Endothelial cell (in vitro differentiated cells): ENCODE data around the gene PTK7. TPM values are rescaled to one million over a fixed set of nuclear protein-coding genes. Genes with fewer than 3 reads are reported as not detected.

ENCODE experiments used
- DNase-seq: peaks from one replicate; pipeline ENCODE4 v3.0.0; 2021; ENCODE audit warnings: low spot score
- H3K27ac Mint-ChIP-seq: one replicate; pipeline ENCODE4 v1.8.0; 2021; ENCODE audit warnings: mixed read lengths, inconsistent platforms; ENCODE audit not compliant: unreplicated experiment
- H3K27me3 Mint-ChIP-seq: one replicate; pipeline ENCODE4 v1.8.0; 2021; ENCODE audit warnings: mild to moderate bottlenecking, moderate library complexity, mixed read lengths, inconsistent platforms; ENCODE audit not compliant: unreplicated experiment
- H3K36me3 Mint-ChIP-seq: one replicate; pipeline ENCODE4 v1.8.0; 2021; ENCODE audit warnings: mild to moderate bottlenecking, low read depth, mixed read lengths, inconsistent platforms; ENCODE audit not compliant: unreplicated experiment
- H3K4me1 Mint-ChIP-seq: one replicate; pipeline ENCODE4 v1.8.0; 2021; ENCODE audit warnings: mild to moderate bottlenecking, mixed read lengths, inconsistent platforms; ENCODE audit not compliant: unreplicated experiment
- H3K4me3 Mint-ChIP-seq: one replicate; pipeline ENCODE4 v1.8.0; 2021; ENCODE audit warnings: mild to moderate bottlenecking, mixed read lengths, inconsistent platforms; ENCODE audit not compliant: unreplicated experiment
- H3K9me3 Mint-ChIP-seq: one replicate; pipeline ENCODE4 v1.8.0; 2021; ENCODE audit warnings: mixed read lengths, inconsistent platforms; ENCODE audit not compliant: unreplicated experiment
- CTCF ChIP-seq: fragments of 200-600 bp; sonication (generic); IDR thresholded peaks from one replicate; pipeline ENCODE4 v1.5.0; 2021; ENCODE audit warnings: antibody characterized with exemption; ENCODE audit not compliant: unreplicated experiment
- total RNA-seq: library from RNA; stranded (reverse); fragmentation: NEBNext Ultra II Directional; extraction: Animal tissue kit (Norgen Biotek cat#: 25700); gene quantifications from one replicate; pipeline ENCODE4 v1.2.1, GENCODE V29; 2021; ENCODE audit not compliant: unreplicated experiment

PTK7 gene
- total RNA-seq, 1 donor from 2014 or later = 208 TPM

GRCh38 chr6:43033496-43034189 lies 42.5 kb upstream of the PTK7 start:
- no peak for DNase-seq
- peak overlapping the region; percentile 53 for H3K4me3 Mint-ChIP-seq
- peak overlapping the region; percentile 16 for H3K27ac Mint-ChIP-seq
- H3K4me1 Mint-ChIP-seq = no peaks in the 10 kb centered on the region
- H3K9me3 Mint-ChIP-seq = no peaks in the 10 kb centered on the region
- no peak for TF ChIP-seq CTCF
- H3K36me3 Mint-ChIP-seq = peaks cover 37% of the 10 kb centered on the region
- H3K27me3 Mint-ChIP-seq = no peaks in the 10 kb centered on the region

- H3K36me3 Mint-ChIP-seq = peaks cover 38% of the 10 kb centered on the region
- no peak overlapping the region for H3K4me3 Mint-ChIP-seq
- no peaks in the 10 kb centered on the region for H3K4me1 Mint-ChIP-seq
- no peaks in the 10 kb centered on the region for H3K27me3 Mint-ChIP-seq
- no peak for TF ChIP-seq CTCF
- H3K27ac Mint-ChIP-seq = no peak overlapping the region
- no peak for DNase-seq
- no peaks in the 10 kb centered on the region for H3K9me3 Mint-ChIP-seq
Observed at GRCh38 chr6:43034190-43034525, 42.0 kb upstream of the PTK7 start.

- peaks cover 29% of the 10 kb centered on the region for H3K36me3 Mint-ChIP-seq
- TF ChIP-seq CTCF = no peak
- H3K27me3 Mint-ChIP-seq = no peaks in the 10 kb centered on the region
- H3K4me1 Mint-ChIP-seq = no peaks in the 10 kb centered on the region
- no peak for DNase-seq
- no peak overlapping the region for H3K27ac Mint-ChIP-seq
- H3K4me3 Mint-ChIP-seq = no peak overlapping the region
- no peaks in the 10 kb centered on the region for H3K9me3 Mint-ChIP-seq
Observed at GRCh38 chr6:43035495-43036194, 40.5 kb upstream of the PTK7 start.

- Mint-ChIP-seq H3K4me1 (no peaks in the 10 kb centered on the region), H3K4me3 (no peak overlapping the region), H3K36me3 (peaks cover 35% of the 10 kb centered on the region), H3K27ac (no peak overlapping the region), H3K27me3 (no peaks in the 10 kb centered on the region), H3K9me3 (no peaks in the 10 kb centered on the region)
- TF ChIP-seq CTCF = no peak
- DNase-seq = no peak
Observed at GRCh38 chr6:43036712-43037111, 39.4 kb upstream of the PTK7 start.

- peak overlapping the region; percentile 47 for H3K4me3 Mint-ChIP-seq
- H3K27me3 Mint-ChIP-seq = peaks cover 1% of the 10 kb centered on the region
- H3K36me3 Mint-ChIP-seq = peaks cover 35% of the 10 kb centered on the region
- H3K27ac Mint-ChIP-seq = peak overlapping the region; percentile 31
- DNase-seq = no peak
- TF ChIP-seq CTCF = no peak
- H3K4me1 Mint-ChIP-seq = no peaks in the 10 kb centered on the region
- no peaks in the 10 kb centered on the region for H3K9me3 Mint-ChIP-seq
Observed at GRCh38 chr6:43037197-43037596, 38.9 kb upstream of the PTK7 start.
